SU-DHL-6 (cell line): Measurements from ENCODE around the gene BAIAP2L2.

Experiments used
- H2AFZ ChIP-seq: fragments of 200-600 bp; sonication (generic); 2 replicates; pipeline ENCODE4 v1.6.1; 2014; ENCODE audit warnings: low read depth, mild to moderate bottlenecking, moderate library complexity, mixed read lengths, antibody characterized with exemption, low read length; ENCODE audit not compliant: severe bottlenecking
- H3F3A ChIP-seq: fragments of 200-600 bp; shearing (Covaris generic); 2 replicates; pipeline ENCODE4 v1.6.0; 2016; ENCODE audit warnings: antibody characterized with exemption, mild to moderate bottlenecking; ENCODE audit not compliant: insufficient read depth
- H3K27ac ChIP-seq: fragments of 200-600 bp; sonication (generic); 2 replicates; pipeline ENCODE4 v1.5.1; 2016; ENCODE audit warnings: low read depth, mild to moderate bottlenecking, low read length, moderate library complexity, mixed read lengths
- H3K27me3 ChIP-seq: fragments of 200-600 bp; sonication (generic), shearing (Covaris generic); 2 replicates; pipeline ENCODE4 v1.6.0; 2014; ENCODE audit warnings: mild to moderate bottlenecking, low read length
- H3K36me3 ChIP-seq: fragments of 200-600 bp; sonication (generic); 2 replicates; pipeline ENCODE4 v1.6.1; 2014; ENCODE audit warnings: mild to moderate bottlenecking, low read length, mixed read lengths
- H3K4me2 ChIP-seq: fragments of 300-600, 200-600 bp; shearing (Covaris generic), sonication (generic); 2 replicates; pipeline ENCODE4 v1.6.0; 2014; ENCODE audit warnings: low read length, low read depth, mild to moderate bottlenecking; ENCODE audit not compliant: poor library complexity, severe bottlenecking
- H3K4me3 ChIP-seq: fragments of 200-600 bp; sonication (generic); 2 replicates; pipeline ENCODE4 v1.5.1; 2014; ENCODE audit warnings: antibody characterized with exemption, low read length, mild to moderate bottlenecking, mixed read lengths; ENCODE audit not compliant: insufficient read depth, poor library complexity, severe bottlenecking
- H3K79me2 ChIP-seq: fragments of 200-600 bp; sonication (generic); 2 replicates; pipeline ENCODE4 v1.6.1; 2014; ENCODE audit warnings: mild to moderate bottlenecking, low read length, moderate library complexity; ENCODE audit not compliant: insufficient read depth
- H3K9ac ChIP-seq: fragments of 200-600 bp; sonication (generic); 2 replicates; pipeline ENCODE4 v1.7.0; 2014; ENCODE audit warnings: mild to moderate bottlenecking, low read length
- H3K9me2 ChIP-seq: fragments of 200-600 bp; sonication (generic); replicated peaks from 2 replicates; pipeline ENCODE4 v1.6.1; 2014; ENCODE audit warnings: low read length; ENCODE audit not compliant: insufficient read depth
- H3K9me3 ChIP-seq: fragments of 200-600 bp; sonication (generic); 2 replicates; pipeline ENCODE4 v1.6.1; 2014; ENCODE audit warnings: low read length, mixed read lengths; ENCODE audit not compliant: insufficient read depth
- H4K20me1 ChIP-seq: fragments of 200-600 bp; sonication (generic); 2 replicates; pipeline ENCODE4 v1.6.1; 2014; ENCODE audit warnings: low read depth, mild to moderate bottlenecking, antibody characterized with exemption, low read length, moderate library complexity, mixed read lengths
- EZH2phosphoT487 ChIP-seq: fragments of 200-600 bp; sonication (generic), shearing (Covaris generic); conservative IDR thresholded peaks from 2 replicates; pipeline ENCODE4 v1.6.1; 2018; ENCODE audit warnings: mild to moderate bottlenecking, antibody characterized with exemption, low read length, moderate library complexity, mixed read lengths
- TF ChIP-seq, protein P1 (sequence below): fragments of 200-600 bp; sonication (generic); IDR thresholded peaks from one replicate; pipeline ENCODE4 v1.5.1; 2017; ENCODE audit warnings: antibody characterized with exemption, mild to moderate bottlenecking, low read length, moderate library complexity; ENCODE audit not compliant: insufficient read depth, poor library complexity, severe bottlenecking

The BAIAP2L2 gene

DNA sequence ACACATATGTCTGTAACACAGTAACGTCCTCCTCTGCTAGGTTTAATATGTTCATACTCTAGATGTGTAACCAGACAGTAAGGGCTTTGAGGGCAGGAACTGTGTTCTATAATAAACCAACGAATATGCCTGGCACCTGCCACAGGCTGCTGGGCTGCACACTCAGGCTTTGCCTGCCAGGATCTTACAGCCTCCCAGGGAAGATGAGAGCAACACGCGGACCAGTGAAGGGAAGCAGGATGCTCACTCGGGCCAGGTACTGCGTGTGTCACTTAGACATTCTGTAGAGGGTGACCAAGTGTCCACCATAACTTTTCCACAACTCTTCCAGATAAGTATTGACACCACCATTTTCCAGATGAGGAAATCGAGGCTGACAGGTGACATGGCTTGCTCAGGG is 21.7 kb upstream of the BAIAP2L2 start:
- H3K36me3 ChIP-seq, result no peaks in the 10 kb centered on the region

DNA sequence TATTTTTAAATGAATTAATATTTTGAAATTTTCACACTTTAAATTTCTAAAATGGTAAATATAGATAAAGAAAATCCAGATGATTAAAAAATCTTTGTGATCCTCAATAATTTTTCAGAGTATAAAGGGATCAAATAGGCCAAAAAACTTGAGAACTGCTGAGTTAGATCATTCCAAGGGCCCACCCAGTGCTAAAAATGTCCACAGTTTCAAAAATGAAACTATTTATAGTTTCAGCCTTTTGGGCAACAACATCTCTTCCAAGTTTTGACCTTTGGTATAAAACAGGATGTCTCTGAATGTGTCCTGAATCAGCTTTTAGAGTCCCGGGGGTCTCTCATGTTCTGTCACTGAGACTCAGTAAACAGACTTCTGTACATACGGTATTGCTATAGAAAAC is 20.9 kb upstream of the BAIAP2L2 start:
- no peak overlapping the region for H2AFZ ChIP-seq
- no peak overlapping the region for H3K27ac ChIP-seq
- no peak overlapping the region for H3K4me2 ChIP-seq
- no peaks in the 10 kb centered on the region for H3F3A ChIP-seq
- H3K79me2 ChIP-seq, result no peaks in the 10 kb centered on the region
- H3K27me3 ChIP-seq, result no peaks in the 10 kb centered on the region
- no peaks in the 10 kb centered on the region for H3K36me3 ChIP-seq
- H3K4me3 ChIP-seq, result no peak overlapping the region
- no peaks in the 10 kb centered on the region for H3K9me2 ChIP-seq
- H4K20me1 ChIP-seq, result no peaks in the 10 kb centered on the region
- TF ChIP-seq EZH2phosphoT487, result no peak
- TF ChIP-seq, protein P1, sequence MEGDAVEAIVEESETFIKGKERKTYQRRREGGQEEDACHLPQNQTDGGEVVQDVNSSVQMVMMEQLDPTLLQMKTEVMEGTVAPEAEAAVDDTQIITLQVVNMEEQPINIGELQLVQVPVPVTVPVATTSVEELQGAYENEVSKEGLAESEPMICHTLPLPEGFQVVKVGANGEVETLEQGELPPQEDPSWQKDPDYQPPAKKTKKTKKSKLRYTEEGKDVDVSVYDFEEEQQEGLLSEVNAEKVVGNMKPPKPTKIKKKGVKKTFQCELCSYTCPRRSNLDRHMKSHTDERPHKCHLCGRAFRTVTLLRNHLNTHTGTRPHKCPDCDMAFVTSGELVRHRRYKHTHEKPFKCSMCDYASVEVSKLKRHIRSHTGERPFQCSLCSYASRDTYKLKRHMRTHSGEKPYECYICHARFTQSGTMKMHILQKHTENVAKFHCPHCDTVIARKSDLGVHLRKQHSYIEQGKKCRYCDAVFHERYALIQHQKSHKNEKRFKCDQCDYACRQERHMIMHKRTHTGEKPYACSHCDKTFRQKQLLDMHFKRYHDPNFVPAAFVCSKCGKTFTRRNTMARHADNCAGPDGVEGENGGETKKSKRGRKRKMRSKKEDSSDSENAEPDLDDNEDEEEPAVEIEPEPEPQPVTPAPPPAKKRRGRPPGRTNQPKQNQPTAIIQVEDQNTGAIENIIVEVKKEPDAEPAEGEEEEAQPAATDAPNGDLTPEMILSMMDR, result no peak
- H3K9me3 ChIP-seq, result no peaks in the 10 kb centered on the region
- H3K9ac ChIP-seq, result no peak overlapping the region

More for the DNA sequence above, 21.7 kb upstream of the BAIAP2L2 start:
- Histone ChIP-seq H3K9me3 (no peaks in the 10 kb centered on the region), H3K27me3 (no peaks in the 10 kb centered on the region), H3F3A (no peaks in the 10 kb centered on the region), H2AFZ (no peak overlapping the region), H3K4me2 (no peak overlapping the region), H3K4me3 (no peak overlapping the region), H3K9me2 (no peaks in the 10 kb centered on the region), H3K27ac (no peak overlapping the region), H3K79me2 (no peaks in the 10 kb centered on the region), H4K20me1 (no peaks in the 10 kb centered on the region), H3K9ac (no peak overlapping the region)
- TF ChIP-seq, protein P1, result no peak
- TF ChIP-seq EZH2phosphoT487, result no peak

DNA sequence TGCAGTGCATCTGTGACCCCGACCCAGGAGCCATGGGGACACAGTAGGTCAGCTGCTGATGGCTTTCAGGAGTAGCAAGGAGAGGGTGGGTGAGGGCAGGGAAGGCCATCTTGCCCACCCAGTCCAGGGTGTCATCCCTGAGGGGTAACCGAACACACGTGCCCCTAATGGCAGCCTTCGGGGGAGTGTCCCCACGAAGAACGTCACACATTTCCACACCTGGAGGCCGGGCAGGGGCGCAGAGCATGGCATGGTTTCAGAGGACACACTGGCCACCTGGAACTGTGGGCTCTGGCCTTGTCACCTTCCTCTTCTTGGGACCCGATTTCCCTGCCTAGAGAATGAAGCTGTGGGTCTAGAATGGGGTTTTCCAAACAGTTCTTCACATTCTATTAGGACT is 19.4 kb upstream of the BAIAP2L2 start:
- Histone ChIP-seq H3K79me2 (no peaks in the 10 kb centered on the region), H3K4me3 (no peak overlapping the region), H3K9me3 (no peaks in the 10 kb centered on the region), H3F3A (no peaks in the 10 kb centered on the region), H3K9me2 (no peaks in the 10 kb centered on the region), H3K27ac (no peak overlapping the region), H4K20me1 (no peaks in the 10 kb centered on the region), H2AFZ (no peak overlapping the region), H3K27me3 (no peaks in the 10 kb centered on the region), H3K9ac (no peak overlapping the region), H3K36me3 (no peaks in the 10 kb centered on the region), H3K4me2 (no peak overlapping the region)
- TF ChIP-seq, protein P1, result no peak
- no peak for TF ChIP-seq EZH2phosphoT487

DNA sequence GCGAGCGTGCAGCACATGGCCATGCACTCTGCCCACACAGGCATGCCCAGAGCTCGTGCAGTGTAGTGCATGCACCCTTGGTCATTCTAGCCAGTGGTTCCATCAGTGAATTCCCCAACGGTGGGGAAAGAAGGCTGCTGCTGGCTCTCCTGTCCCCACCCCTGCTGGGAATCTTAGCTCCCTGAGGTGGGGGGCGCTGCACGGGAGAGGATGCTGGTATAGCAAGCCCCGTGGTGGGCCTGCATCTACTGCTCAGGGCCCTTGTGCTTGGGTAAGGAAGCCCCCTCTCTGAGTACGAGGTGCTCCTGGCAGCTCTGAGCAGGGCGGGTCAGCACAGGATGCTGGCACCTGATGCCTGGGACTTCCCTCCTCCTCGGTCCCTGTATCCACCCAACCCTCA is 18.5 kb upstream of the BAIAP2L2 start:
- Histone ChIP-seq H3K36me3 (no peaks in the 10 kb centered on the region), H4K20me1 (no peaks in the 10 kb centered on the region), H3K4me3 (no peak overlapping the region), H3K27me3 (no peaks in the 10 kb centered on the region), H3K79me2 (no peaks in the 10 kb centered on the region), H3F3A (no peaks in the 10 kb centered on the region), H3K9me3 (no peaks in the 10 kb centered on the region), H3K9ac (no peak overlapping the region), H2AFZ (no peak overlapping the region), H3K4me2 (no peak overlapping the region), H3K9me2 (no peaks in the 10 kb centered on the region), H3K27ac (no peak overlapping the region)
- TF ChIP-seq, protein P1, result no peak
- no peak for TF ChIP-seq EZH2phosphoT487
